GM18505 (cell line): Measurements from ENCODE around the gene GABRG3.

Source experiments
- ATAC-seq: cut with Tn5 transposase; IDR thresholded peaks from one replicate; pipeline ENCODE4 v1.9.1; 2021; ENCODE audit not compliant: unreplicated experiment
- POLR2A ChIP-seq: IDR thresholded peaks from 4 replicates; pipeline ENCODE4 v1.6.1; 2011; ENCODE audit warnings: borderline replicate concordance; ENCODE audit not compliant: insufficient read depth, insufficient read length; ENCODE audit errors: extremely low read depth

GABRG3 gene

GRCh38 chr15:27480642-27481041, 509.7 kb downstream of the GABRG3 start:
- no peak for TF ChIP-seq POLR2A
- ATAC-seq = no peak

GRCh38 chr15:27481768-27482167, 510.8 kb downstream of the GABRG3 start:
- ATAC-seq = no peak
- TF ChIP-seq POLR2A = no peak

- no peak for TF ChIP-seq POLR2A
- no peak for ATAC-seq
These were observed 511.3 kb downstream of the GABRG3 start for GRCh38 chr15:27482287-27482686.

- TF ChIP-seq POLR2A = no peak
- no peak for ATAC-seq
These were observed 512.1 kb downstream of the GABRG3 start for GRCh38 chr15:27483124-27483523.

- no peak for ATAC-seq
- no peak for TF ChIP-seq POLR2A
These were observed 514.3 kb downstream of the GABRG3 start for GRCh38 chr15:27485265-27485664.

- ATAC-seq = no peak
These were observed 515.1 kb downstream of the GABRG3 start for GRCh38 chr15:27486051-27486450.

GRCh38 chr15:27486683-27487647, 516.0 kb downstream of the GABRG3 start:
- no peak for ATAC-seq
- TF ChIP-seq POLR2A = no peak

More at GRCh38 chr15:27486051-27486450, 515.1 kb downstream of the GABRG3 start:
- no peak for TF ChIP-seq POLR2A

- no peak for ATAC-seq
- no peak for TF ChIP-seq POLR2A
These were observed 516.9 kb downstream of the GABRG3 start for GRCh38 chr15:27487846-27488245.

- no peak for TF ChIP-seq POLR2A
- no peak for ATAC-seq
These were observed 520.0 kb downstream of the GABRG3 start for GRCh38 chr15:27490867-27491595.

GRCh38 chr15:27491666-27492621, 521.0 kb downstream of the GABRG3 start:
- no peak for ATAC-seq
- TF ChIP-seq POLR2A = no peak

GRCh38 chr15:27495963-27496459, 525.0 kb downstream of the GABRG3 start:
- TF ChIP-seq POLR2A = no peak
- ATAC-seq = no peak

GRCh38 chr15:27498700-27499099, 527.7 kb downstream of the GABRG3 start:
- ATAC-seq = no peak
- TF ChIP-seq POLR2A = no peak
